ENCODE results near the gene DPYSL5.
"Not testable (repeated sequence)": the region's sequence is repeated elsewhere in the genome, so short reads cannot be mapped to it uniquely, and the experiment has no call there.

Gene DPYSL5

GRCh38 chr2:26875808-26876207, 27.9 kb downstream of the DPYSL5 start:
- DNase-seq, result no peak

DNA sequence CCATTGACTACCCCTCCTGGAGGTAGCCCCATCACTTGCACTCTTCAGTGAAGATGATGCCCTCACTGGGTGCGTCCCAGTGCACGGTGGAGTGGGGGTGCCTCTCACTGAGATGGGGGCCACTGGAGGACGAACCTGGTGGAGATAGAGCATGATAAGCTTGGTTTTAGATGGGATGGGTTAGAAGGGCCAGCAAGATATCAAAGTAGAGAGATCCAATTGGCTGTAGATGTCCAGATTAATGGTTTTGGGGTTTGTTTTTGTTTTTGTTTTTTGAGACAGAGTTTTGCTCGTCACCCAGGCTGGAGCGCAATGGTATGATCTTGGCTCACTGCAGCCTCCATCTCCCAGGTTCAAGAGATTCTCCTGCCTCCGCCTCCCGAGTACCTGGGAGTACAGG, 28.3 kb downstream of the DPYSL5 start:
- DNase-seq, result no peak

DNA sequence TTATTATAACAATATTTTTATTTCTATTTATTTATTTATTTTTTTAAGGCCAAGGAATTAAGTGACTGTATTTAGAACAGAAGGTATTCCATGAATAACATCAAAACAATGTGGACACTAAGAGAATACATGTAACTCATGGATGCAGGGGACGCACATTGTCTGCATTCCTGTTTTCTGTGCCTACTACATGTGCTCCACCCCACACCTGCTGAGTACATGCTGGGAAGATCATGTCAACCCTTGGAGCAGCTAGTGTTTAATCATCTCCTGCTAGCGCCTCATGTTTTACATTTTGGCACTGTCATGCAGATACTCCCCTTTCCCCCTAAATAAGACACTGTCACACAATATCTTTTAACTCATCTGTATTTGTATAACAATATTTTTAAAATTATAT, 29.3 kb downstream of the DPYSL5 start:
- no peak for DNase-seq

- DNase-seq, result no peak
These were observed 32.2 kb downstream of the DPYSL5 start for GRCh38 chr2:26880161-26880560.

DNA sequence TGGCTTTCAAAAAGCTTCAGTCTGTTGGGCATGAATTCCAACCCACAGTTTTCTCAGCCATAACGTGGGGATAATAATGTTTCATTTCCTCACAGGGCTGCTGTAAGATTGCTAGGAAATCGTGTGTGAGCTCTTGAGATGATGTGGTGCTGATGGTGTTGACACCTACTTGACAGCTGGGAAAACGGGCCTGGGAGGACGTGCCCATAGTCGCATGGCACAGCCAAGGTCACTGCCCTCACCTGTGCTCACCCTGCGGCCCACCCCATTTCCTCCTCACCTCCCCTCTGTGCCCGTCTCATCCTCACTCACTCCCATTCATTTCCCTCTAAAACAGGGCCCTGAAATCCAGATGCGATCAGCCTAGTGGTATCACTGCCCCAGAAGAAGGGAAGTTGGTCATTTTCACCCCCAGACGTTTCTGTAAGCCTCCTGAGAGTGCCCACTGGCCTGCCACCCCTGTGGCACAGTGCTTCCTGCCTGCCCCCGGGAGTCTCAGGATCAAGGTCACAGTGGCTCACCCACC, 33.0 kb downstream of the DPYSL5 start:
- DNase-seq, result no peak

- not testable (repeated sequence) for DNase-seq
These were observed 34.3 kb downstream of the DPYSL5 start for GRCh38 chr2:26882220-26882619.

- DNase-seq, result no peak
These were observed 36.0 kb downstream of the DPYSL5 start for GRCh38 chr2:26883956-26884355.

- no peak for DNase-seq
These were observed 36.6 kb downstream of the DPYSL5 start for GRCh38 chr2:26884486-26884885.

- DNase-seq, result no peak
These were observed 37.9 kb downstream of the DPYSL5 start for GRCh38 chr2:26885651-26886329.

- DNase-seq, result no peak
These were observed 38.8 kb downstream of the DPYSL5 start for GRCh38 chr2:26886736-26887135.

- peak; percentile 4 for DNase-seq
These were observed 39.2 kb downstream of the DPYSL5 start for GRCh38 chr2:26887151-26887550.

DNA sequence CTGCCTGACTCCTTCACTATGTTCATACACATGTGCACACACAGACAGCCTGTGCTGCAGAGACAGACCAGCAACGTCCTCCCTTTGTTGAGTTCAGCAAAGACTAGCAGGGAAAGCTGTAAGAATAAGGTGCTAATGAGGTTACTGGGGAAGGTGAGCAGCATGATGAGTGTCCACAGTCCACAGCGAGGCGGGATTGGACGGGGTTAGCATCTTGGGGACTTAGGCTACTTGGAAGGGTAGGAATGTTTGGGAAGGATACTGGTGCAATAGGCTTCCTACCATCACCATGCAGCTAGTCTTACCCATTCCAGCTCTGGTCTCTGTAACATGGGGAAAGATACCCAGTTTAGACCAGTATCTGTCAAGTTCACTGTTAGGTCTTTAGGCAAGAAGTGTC, 41.9 kb downstream of the DPYSL5 start:
- DNase-seq, result no peak

DNA sequence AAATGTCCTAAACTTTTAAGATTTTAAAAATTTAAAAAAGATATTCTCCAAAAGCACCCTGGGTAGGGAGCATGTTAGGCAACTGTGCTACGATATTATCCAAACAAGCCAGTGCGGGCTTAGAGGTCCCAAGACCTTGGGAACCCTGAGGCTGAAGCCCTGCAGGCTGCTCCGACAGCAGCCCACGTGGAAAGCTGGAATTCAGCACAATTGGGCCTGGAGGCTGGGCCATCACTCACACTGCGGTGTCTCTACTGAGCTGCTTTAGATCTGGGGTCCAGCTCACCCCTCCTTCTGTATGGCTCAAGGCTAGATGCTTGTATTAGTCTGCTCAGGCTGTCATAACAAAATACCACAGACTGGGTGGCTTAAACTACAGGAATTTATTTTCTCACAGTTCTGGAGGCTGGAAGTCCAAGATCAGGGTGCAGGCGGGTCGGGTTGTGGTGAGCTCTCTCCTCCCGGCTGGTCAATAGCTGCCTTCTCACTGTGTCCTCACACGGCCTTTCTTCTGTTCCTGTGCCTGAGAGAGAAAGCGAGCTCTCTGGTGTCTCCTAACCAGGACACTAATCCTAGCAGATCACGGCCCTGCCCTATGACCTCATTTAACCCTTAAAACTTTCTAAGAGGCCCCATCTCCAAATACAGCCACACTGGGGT, 42.5 kb downstream of the DPYSL5 start:
- no peak for DNase-seq

DNA sequence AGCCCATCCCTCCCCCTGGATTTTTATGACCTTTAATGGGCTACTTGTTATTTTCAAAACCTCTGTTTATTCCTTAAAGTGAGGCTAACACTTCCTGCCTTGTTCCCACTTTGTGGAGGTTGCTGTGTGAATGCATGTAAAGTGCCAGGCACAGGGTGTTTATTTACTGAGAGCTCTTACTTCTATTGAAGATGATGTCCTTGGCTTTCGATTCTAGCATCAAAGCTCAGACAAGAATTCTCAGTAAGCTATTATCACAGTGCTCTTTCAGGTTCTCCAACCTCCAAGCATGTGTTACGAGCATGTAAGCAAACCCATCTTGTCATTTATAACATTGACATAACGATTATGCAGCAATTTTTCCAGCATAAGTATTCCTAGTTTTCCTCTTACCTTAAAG, 44.2 kb downstream of the DPYSL5 start:
- DNase-seq, result no peak

DNA sequence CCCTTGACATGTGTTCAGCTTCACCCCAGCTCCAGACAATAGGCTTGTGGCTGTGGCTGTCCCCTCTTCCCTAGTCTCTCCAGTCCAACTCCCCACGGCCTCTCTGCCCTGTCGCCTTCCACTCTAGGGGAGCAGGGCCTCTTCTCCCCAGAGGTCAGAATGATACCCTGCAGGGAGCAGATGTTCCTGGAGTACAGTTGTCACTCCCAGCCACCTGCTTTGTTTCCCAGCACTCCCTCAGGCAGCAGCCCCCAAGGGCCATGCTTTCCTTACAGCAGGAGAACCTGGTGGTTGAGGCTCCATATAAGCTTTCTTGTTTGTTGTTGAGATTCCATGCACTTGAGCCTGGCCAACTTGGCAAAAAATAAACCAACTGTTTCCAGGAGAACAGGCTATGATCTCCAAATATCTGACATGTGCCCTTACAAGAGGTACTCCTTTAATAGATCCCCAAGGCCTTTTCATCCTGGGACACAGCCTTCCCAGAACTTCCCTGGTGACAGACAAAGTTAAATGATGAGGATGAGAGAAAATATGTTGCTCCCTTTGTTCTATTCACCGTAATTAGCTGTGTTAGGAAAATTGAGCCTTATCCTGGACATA, 45.1 kb downstream of the DPYSL5 start:
- no peak for DNase-seq

- no peak for DNase-seq
These were observed 46.2 kb downstream of the DPYSL5 start for GRCh38 chr2:26894136-26894535.

GRCh38 chr2:26897807-26898479, 50.0 kb downstream of the DPYSL5 start:
- DNase-seq, result no peak

DNA sequence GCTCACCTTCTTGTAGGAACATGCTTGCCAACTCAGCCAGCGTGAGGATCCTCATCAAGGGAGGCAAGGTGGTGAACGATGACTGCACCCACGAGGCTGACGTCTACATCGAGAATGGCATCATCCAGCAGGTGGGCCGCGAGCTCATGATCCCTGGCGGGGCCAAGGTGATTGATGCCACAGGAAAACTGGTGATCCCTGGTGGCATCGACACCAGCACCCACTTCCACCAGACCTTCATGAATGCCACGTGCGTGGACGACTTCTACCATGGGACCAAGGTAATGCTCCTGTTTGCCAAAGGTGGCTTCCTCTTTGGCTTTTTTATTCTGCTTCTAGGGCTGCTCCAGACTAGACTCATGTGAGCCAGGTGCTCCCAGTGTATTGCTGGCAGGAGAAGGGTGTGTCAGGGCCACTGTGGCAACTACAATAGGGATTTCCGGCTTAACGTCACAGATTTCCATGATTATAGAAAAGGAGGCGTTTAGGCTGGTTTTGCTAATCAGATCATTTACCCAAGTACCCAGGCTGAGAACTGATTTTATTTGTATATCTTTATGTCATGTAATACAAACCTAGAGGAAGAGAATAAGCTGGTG, 50.6 kb downstream of the DPYSL5 start:
- no peak for DNase-seq

DNA sequence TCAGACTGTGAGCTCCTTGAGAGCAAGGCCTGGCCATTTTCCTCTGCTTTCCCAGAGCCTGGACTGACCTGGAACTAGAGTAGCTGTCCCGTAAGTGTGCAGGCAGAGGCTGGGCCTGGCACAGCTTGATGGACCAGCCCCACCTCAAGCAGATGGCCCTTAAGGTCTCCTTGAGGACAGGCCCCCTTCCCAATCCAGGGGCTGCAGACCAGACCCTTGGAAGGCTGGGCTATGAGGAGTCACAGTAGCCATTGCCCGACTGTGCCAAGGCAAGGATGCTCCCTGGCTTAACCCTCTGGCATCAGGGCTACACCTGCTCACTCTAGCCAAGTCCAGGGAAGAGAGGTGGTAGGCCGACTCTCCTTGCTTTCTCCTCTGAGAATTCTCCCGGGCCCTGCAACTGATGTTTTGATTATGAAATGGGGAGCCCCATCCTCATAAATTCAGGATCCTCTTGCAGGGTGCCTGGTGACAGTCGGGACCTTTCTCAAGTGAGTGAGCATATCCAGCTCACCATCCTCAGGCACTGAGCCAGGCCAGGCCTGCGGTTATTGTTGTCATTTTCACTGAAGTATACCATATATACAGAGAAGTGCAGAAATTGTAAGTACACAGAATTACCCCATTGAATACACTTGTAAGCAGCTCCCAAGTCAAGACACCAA, 51.7 kb downstream of the DPYSL5 start:
- no peak for DNase-seq

DNA sequence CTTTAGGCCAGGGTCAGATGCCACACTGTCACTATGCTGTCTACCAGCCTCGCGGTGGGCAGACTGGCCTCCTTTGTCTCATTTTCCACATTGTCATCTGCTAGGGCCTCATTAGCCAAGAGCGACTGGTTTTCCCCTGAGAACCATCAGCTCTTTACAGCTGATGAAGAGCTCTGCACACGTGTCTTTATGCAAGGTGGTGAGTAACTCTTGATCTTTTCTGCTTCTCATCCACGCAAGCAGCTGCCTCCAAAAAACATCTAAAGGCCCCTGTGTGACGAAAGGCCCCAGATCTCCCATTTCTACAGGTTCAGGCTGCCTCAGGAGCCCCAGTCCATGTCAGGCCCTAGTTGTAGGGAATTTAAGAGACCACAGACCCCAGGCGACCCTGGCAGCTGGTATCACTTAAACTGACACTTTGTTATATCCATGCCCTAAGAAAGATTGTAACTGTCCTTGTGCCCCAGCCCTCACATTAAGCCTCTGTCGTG, 52.9 kb downstream of the DPYSL5 start:
- DNase-seq, result no peak

- DNase-seq, result no peak
These were observed 53.6 kb downstream of the DPYSL5 start for GRCh38 chr2:26901326-26902183.
